GM18507 (cell line): ENCODE data around the gene ANXA2.

ENCODE experiments used
- DNase-seq: peaks from one replicate; pipeline ENCODE4 v3.0.0; 2011; ENCODE audit warnings: low read depth; ENCODE audit not compliant: insufficient read length; ENCODE audit errors: extremely low spot score
- FAIRE-seq: peaks from 2 replicates; lab custom pipeline; 2011; peaks lifted over from hg19 to GRCh38; lab: Jason Lieb, UNC

ANXA2 gene

DNA sequence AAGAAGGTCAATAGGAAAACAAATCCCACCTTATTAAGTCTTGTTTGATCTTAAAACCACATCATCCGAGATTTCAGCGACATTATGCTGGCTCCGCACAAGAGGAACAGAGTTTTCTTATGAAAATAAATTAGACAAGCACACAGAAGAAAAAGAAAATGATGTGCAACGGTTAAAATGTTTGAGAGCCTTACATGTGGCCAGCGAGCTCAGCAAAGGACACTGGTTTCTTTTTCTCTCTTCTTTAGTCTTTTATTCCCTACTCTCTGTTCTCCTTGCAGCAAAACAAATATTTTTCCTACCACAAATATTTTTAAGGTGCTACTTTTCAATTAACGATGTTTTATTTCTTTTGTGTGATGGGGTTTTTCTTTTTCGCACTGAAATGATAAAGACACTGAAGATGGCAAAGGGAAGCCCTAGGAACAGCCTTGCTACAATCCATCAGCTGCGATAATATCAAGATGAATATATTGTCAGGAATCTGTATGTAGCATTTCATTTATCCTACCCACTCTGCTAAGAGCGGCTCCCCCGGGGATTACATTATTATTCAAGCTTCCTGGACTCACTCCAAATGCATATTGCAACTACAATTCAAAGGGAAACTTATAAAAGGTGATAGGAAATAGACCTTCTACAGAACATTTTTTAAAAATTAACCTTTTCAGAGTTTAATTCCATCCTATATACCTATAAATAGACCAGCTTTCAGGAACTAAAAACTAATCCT is 72.9 kb downstream of the ANXA2 start:
- no peak for DNase-seq
- no peak for FAIRE-seq

DNA sequence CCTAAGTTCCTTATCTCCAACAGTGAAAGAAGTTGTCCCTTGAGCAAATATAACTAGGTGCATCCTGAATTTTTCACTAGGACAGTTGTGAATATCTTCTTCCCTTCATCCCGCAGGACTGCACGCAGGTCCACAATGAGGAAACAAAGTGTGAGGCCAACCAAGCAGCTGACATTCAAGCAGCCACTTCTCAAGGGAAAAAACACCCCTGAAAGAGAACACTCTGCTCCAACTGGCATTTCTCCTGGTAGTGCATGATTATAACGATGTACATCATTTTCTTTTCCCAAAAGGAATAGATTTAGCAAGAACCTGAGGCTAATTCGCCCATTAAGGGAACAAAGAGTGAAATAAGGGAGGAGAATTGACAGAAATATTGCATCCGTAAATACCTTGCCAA is 74.5 kb downstream of the ANXA2 start:
- DNase-seq, result no peak
- no peak for FAIRE-seq

DNA sequence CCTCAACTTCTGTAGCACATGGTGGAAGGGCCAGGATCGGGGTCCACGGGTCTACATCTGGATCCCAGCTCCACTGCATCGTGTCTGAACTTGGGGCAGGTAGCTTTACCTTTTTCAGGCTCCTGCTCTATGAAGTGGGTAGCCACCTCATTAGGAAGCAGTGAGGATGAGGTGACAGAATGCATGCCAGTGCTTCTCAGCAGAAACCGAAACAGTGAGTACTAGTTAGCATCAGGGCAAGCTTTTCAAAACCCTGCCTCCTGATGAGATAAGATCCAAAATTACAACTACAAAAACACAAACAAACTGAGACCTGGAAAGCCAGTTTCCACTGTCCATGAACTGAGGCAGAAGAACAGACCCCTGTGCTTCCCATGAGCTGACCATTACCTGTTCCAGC is 77.4 kb downstream of the ANXA2 start:
- no peak for FAIRE-seq
- DNase-seq, result no peak

DNA sequence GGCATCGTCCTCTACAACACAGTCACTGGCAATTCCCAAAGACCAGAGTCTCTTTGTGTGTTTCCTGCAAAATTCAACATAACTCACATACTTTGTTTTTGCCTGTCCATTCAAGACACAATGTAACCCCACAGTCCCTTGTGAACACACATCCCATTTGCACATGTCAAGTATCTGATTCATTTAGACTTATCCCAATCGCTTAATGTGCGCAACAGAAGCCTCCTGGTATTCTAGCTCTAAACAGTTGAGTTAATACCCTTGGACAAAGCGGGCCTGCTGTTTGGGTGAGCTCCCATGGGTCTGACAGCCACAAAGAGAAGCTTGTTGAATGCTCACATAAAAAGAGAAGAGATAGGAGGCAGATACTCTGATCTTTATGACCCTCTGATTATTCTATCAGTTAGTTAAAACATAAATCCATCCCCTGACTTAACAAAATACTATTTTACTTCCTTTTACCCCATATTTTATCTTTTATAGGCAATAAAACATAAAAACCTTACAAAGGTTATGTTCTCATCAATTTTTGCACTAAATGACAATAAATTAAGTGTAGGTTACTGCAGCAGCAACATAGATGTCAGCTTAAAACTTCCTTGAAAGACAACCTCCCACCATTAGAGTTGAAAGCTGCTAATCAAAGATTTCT is 79.4 kb downstream of the ANXA2 start:
- FAIRE-seq, result no peak
- no peak for DNase-seq

DNA sequence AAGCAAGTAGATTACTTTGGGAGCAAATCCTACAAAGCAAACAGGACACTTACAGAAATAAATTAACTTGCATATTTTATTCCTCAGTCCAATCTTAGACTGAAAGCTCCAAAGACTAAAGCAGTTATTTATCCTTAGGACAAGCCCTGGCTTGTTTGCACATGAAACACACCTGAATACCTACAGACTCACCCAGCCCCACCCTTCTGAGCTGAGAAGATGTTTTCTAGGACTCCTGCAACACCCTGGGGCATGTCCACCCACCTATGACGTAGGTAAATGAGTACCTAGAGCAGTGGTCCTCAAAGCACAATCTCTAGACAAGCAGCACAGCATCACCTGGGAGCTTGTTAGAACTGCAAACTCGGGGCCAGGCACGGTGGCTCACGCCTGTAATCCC is 80.8 kb downstream of the ANXA2 start:
- DNase-seq, result no peak
- no peak for FAIRE-seq

DNA sequence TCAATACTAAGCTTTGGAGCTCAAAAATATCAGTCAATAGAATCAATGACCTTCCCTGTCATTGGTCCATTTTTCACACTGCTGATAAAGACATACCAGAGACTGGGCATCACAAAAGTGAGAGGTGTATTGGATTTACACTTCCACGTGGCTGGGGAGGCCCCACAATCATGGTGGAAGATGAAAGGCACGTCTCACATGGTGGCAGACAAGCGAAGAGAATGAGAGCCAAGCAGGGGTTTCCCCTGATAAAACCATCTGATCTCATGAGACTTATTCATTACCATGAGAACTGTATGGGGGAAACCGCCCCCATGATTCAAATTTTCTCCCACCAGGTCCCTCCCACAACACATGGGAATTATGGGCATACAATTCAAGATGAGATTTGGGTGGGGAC is 81.9 kb downstream of the ANXA2 start:
- FAIRE-seq (no peak), DNase-seq (no peak)

DNA sequence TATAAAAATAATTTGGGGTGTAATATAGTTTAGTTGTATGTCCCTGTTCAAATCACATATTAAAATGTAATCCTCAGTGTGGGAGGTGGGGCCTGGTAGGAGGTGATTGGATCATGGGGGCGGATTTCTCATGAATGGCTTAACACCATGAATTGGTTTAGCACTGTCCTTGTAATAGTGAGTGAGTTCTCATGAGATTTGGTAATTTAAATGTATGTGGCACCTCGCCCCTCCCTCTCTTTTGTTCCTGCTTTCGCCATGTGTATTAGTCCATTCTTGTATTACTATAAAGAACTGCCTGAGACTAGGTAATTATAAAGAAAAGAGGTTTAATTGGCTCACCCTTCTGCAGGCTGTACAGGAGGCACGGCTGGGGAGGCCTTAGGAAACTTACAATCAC is 83.9 kb downstream of the ANXA2 start:
- no peak for FAIRE-seq
- DNase-seq, result no peak

DNA sequence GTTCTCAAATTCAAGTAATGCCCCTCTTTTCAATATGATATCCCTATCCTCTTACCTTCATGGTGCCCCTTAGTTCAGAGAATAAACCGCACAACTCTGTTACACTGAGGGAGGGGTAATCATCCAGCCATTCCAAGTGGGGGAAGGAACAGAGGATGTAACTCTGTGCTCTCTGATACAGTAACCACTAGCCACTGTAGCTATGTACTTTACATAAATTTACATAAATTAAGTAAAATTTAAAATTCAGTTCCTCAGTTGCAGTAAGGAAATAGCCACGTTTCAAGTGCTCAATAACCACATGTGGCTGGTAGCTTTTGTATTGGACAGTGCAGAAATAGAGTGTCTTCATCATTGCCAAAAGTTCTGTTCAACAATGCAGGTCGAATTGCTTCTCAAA is 90.8 kb downstream of the ANXA2 start:
- no peak for FAIRE-seq

DNA sequence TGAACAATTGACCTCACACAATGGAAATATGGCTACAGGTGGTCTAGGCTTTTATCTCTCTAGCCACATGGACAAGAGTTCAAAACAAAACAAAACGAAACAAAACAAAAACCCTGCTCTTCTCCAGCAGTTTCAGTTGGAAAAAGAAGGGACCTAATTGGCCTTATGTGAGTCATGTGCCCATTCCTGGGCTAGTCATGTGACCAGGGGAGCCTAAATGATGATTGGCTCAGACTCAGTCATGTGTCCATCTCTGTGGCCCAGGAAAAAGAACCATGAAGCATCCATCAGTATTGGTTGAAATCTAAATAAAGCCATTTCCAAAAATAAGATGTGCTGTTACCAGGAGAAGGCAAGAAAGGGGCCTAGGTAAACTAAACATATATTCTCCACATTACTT is 96.8 kb downstream of the ANXA2 start:
- no peak for FAIRE-seq

More for the DNA sequence above, 90.8 kb downstream of the ANXA2 start:
- DNase-seq, result no peak

DNA sequence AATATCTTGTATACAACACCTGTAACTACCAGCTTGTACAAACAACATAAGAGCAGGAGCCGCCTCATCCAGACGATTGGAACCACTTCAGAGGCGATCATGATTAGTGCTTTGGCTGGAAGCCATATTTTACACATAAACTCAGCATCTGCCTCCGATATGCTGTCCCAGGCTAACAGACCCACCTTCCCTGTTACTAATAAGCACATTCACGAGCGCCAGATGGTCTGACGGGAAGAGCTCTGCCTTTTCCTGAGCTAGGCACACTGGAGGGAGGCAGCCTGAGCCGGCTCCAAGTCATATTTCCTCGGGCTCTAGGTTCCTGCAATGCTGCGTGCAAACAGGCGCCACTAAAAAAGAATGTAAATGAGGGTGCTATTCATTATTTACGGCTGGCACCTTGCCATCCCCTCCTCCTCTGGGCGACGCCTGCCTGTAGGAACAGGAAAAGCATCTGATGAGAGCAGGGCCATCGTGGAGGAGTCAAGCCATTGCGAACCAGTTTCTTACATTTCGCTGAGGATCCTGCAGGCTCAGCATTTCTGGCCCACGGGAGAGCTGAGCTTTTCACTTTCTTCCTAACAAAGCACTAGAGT is 98.2 kb downstream of the ANXA2 start:
- FAIRE-seq (no peak), DNase-seq (no peak)

More for the DNA sequence above, 96.8 kb downstream of the ANXA2 start:
- DNase-seq, result no peak
